CD4-positive, alpha-beta T cell (primary cell): ENCODE measurements around the gene DLGAP4. TPM values are rescaled to one million over a fixed set of nuclear protein-coding genes. Genes with fewer than 3 reads are reported as not detected.

Experiments
- ATAC-seq: fragments of 200-7000 bp; cut with Tn5 transposase; one replicate; pipeline ENCODE4 v1.10.0; 2022; ENCODE audit warnings: mild to moderate bottlenecking; ENCODE audit not compliant: poor library complexity
- CTCF ChIA-PET: fragments of 350-600 bp; sonication (Branson Sonifier 250); formaldehyde crosslinking; loops from one replicate; lab custom pipeline; 2021; ENCODE audit warnings: antibody characterized with exemption, inconsistent platforms; lab: Charles Lee
- POLR2A ChIA-PET: fragments of 350-600 bp; sonication (Branson Sonifier 250); formaldehyde crosslinking; loops from one replicate; lab custom pipeline; 2021; ENCODE audit warnings: antibody characterized with exemption, inconsistent platforms; lab: Charles Lee
- DNase-seq, 14 experiments: peaks; one replicate each; pipeline ENCODE4 v3.0.0-alpha.2; 2013 to 2020; ENCODE audit warnings: mixed read lengths in 2 of 14
- H3K27ac ChIP-seq, 2 donors: one replicate each; pipeline versions ENCODE4 v1.5.1 to v1.7.0; 2013; ENCODE audit warnings: low read length in 2 of 2, low read depth in 1 of 2, mild to moderate bottlenecking in 1 of 2
- H3K27me3 ChIP-seq, 2 experiments: 1 replicate in 1 of 2; 2 replicates in 1 of 2; pipeline versions ENCODE4 v1.6.1 to v1.7.0; 2013; ENCODE audit warnings: low read length in 2 of 2, control low read depth in 1 of 2, mild to moderate bottlenecking in 1 of 2, moderate library complexity in 1 of 2; ENCODE audit not compliant: insufficient read depth in 2 of 2, control insufficient read depth in 1 of 2
- H3K36me3 ChIP-seq: one replicate; pipeline ENCODE4 v1.6.1; 2013; ENCODE audit warnings: low read length, control low read depth; ENCODE audit not compliant: insufficient read depth
- H3K4me1 ChIP-seq: one replicate; pipeline ENCODE4 v1.6.1; 2013; ENCODE audit warnings: low read length, control low read depth; ENCODE audit not compliant: insufficient read depth
- H3K4me3 ChIP-seq: one replicate; pipeline ENCODE4 v1.5.1; 2013; ENCODE audit warnings: mild to moderate bottlenecking, low read length, moderate library complexity
- H3K9me3 ChIP-seq, 2 experiments: 1 replicate in 1 of 2; 2 replicates in 1 of 2; pipeline versions ENCODE4 v1.6.1 to v1.7.0; 2013; ENCODE audit warnings: low read length in 2 of 2, mild to moderate bottlenecking in 2 of 2, control low read depth in 1 of 2, moderate library complexity in 1 of 2; ENCODE audit not compliant: control insufficient read depth in 1 of 2, insufficient read depth in 1 of 2
- H3K27ac Mint-ChIP-seq: one replicate; pipeline ENCODE4 v1.8.0; 2020; ENCODE audit warnings: mixed read lengths
- H3K27me3 Mint-ChIP-seq: one replicate; pipeline ENCODE4 v1.8.0; 2021; ENCODE audit warnings: mixed read lengths
- H3K36me3 Mint-ChIP-seq: one replicate; pipeline ENCODE4 v1.8.0; 2021; ENCODE audit warnings: low read depth, mixed read lengths
- H3K4me1 Mint-ChIP-seq: one replicate; pipeline ENCODE4 v1.8.0; 2021; ENCODE audit warnings: low read depth, mixed read lengths
- H3K4me3 Mint-ChIP-seq: one replicate; pipeline ENCODE4 v1.8.0; 2020; ENCODE audit warnings: mild to moderate bottlenecking, mixed read lengths
- H3K9me3 Mint-ChIP-seq: one replicate; pipeline ENCODE4 v1.8.0; 2020; ENCODE audit warnings: mixed read lengths
- CTCF ChIP-seq: fragments of 200-600 bp; IDR thresholded peaks from one replicate; pipeline ENCODE4 v1.8.0; 2022; ENCODE audit warnings: antibody characterized with exemption, mild to moderate bottlenecking
- intact Hi-C, 2 experiments: fragments of 100-400 bp; cut with DNase I in 1 of 2; cut with micrococcal nuclease in 1 of 2; formaldehyde crosslinking; loops; one replicate each; pipeline versions ENCODE4 v1.15.1 to v1.9.0; 2023 to 2025; cut with DNase I, micrococcal nuclease
- total RNA-seq, 174 experiments: library from RNA in 2 of 174; stranded (reverse) in 2 of 174; gene quantifications; one replicate each; pipeline ENCODE4 v1.2.3 and lab custom pipeline; 2021 to 2026

Gene DLGAP4
- total RNA-seq, 2 experiments from 2014 or later: 16.0 to 16.1 TPM

DNA sequence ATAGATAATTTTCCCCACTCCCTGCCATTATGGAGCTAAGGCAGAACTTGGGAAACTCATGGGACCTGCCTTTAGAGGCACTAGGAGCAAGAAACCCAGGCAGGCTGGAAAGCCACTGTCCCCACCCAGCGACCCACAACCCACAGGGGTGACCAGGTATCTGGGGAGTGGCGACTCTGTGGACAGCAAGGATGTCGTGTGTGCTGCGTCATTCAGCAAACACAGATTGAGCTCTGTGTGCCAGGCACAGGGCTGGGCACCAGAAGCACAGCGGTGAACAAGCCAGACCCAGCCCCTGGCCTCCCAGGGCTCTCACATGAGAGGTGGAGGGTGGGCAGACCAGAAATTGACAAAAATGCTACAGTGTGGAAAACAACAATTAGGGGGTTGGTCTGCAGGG lies 27.7 kb downstream of the DLGAP4 start:
- H3K36me3 Mint-ChIP-seq: no peaks in the 10 kb centered on the region
- no peak for TF ChIP-seq CTCF
- Histone ChIP-seq H3K27me3 (peaks cover 19 to 31% of the 10 kb centered on the region in 2 experiments), H3K9me3 (peaks cover 0 to 9% of the 10 kb centered on the region in 2 experiments), H3K4me3 (no peak overlapping the region), H3K27ac (no peak overlapping the region), H3K4me1 (no peaks in the 10 kb centered on the region), H3K36me3 (no peaks in the 10 kb centered on the region)
- no peaks in the 10 kb centered on the region for H3K9me3 Mint-ChIP-seq
- ChIA-PET POLR2A (no interaction called here), CTCF (no interaction called here)
- ATAC-seq (no peak), DNase-seq (no peak)
- H3K4me3 Mint-ChIP-seq: no peak overlapping the region
- no peak overlapping the region for H3K27ac Mint-ChIP-seq
- intact Hi-C loops: no loop called here
- peaks cover 52% of the 10 kb centered on the region for H3K27me3 Mint-ChIP-seq
- H3K4me1 Mint-ChIP-seq: no peaks in the 10 kb centered on the region

DNA sequence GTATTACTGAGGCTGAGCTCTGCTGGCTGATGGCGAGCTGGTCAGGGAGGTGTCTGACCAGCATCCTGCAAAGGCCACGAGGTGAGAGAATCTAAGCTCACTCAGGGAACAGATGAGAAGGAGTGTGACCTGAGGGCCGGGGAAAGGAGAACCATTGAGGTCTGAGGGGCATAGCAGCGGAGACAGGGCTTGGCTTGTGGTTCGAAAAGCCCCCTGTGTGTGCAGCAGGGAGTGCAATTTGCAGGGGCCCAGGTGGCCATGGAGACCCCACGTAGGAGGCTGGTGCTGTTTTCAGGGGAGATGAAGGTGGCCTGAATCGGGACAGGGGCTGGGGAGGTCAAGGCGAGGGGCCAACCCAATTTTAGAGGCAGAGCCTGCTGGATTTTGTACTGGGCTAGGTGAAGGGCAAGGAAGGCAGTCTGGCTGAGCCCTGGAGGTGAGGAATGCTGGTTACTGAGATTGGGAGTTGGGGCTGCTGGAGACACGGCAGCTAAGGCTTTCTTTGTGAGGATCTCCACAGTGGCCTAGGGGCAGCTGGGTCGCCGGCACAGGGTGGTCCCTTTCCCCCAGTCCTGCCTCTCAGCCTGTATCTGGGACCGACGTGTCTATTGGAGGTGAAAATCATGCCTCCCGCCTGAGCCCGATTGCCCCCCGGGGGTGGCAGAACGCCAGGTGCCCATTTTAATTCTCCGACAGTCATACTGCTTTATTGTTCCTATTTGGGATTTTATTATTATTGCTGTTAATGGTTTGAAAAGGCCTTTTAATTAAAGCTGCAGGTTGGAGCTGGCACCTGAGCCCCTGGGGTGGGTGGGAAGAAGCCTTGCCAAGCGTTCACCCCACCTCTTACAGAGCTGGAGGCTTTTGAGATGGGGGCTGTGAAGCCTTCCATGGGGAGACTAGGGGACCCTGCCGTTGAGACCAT lies 28.4 kb downstream of the DLGAP4 start:
- CTCF ChIA-PET: no interaction called here
- ATAC-seq: no peak

GRCh38 chr20:36335206-36335870 lies 29.2 kb downstream of the DLGAP4 start:
- DNase-seq (no peak), ATAC-seq (no peak)
- no peak overlapping the region for H3K27ac ChIP-seq
- no peaks in the 10 kb centered on the region for H3K36me3 ChIP-seq
- H3K9me3 ChIP-seq: peaks cover 0 to 7% of the 10 kb centered on the region in 2 experiments
- Mint-ChIP-seq H3K36me3 (no peaks in the 10 kb centered on the region), H3K4me3 (no peak overlapping the region), H3K9me3 (no peaks in the 10 kb centered on the region), H3K4me1 (no peaks in the 10 kb centered on the region), H3K27ac (no peak overlapping the region), H3K27me3 (peaks cover 51% of the 10 kb centered on the region)
- CTCF ChIA-PET: no interaction called here
- intact Hi-C loops: no loop called here
- H3K4me3 ChIP-seq: no peak overlapping the region
- no peak for TF ChIP-seq CTCF
- H3K27me3 ChIP-seq: peaks cover 19 to 31% of the 10 kb centered on the region in 2 experiments
- POLR2A ChIA-PET: no interaction called here
- no peaks in the 10 kb centered on the region for H3K4me1 ChIP-seq

More for the DNA sequence above, 28.4 kb downstream of the DLGAP4 start:
- no peak overlapping the region for H3K27ac ChIP-seq
- peaks cover 19 to 31% of the 10 kb centered on the region in 2 experiments for H3K27me3 ChIP-seq
- Mint-ChIP-seq H3K27ac (no peak overlapping the region), H3K27me3 (peaks cover 53% of the 10 kb centered on the region), H3K4me1 (no peaks in the 10 kb centered on the region), H3K9me3 (no peaks in the 10 kb centered on the region), H3K4me3 (no peak overlapping the region), H3K36me3 (no peaks in the 10 kb centered on the region)
- H3K4me3 ChIP-seq: no peak overlapping the region
- H3K9me3 ChIP-seq: peaks cover 0 to 7% of the 10 kb centered on the region in 2 experiments
- intact Hi-C loops: no loop called here
- no peak for DNase-seq
- H3K4me1 ChIP-seq: no peaks in the 10 kb centered on the region
- TF ChIP-seq CTCF: no peak
- POLR2A ChIA-PET: no interaction called here
- no peaks in the 10 kb centered on the region for H3K36me3 ChIP-seq
